Ascending aorta (tissue), 2 donors: ENCODE results near the gene VPS35L. TPM values are rescaled to one million over a fixed set of nuclear protein-coding genes. Genes with fewer than 3 reads are reported as not detected.

Source experiments
- DNase-seq, 2 donors: peaks; one replicate each; pipeline ENCODE4 v3.0.0-alpha.2; 2019; ENCODE audit warnings: low spot score in 2 of 2
- H3K27ac ChIP-seq, 2 donors: fragments of 200-600 bp; sonication (generic); one replicate each; pipeline ENCODE4 v1.5.1; 2016 to 2017; ENCODE audit warnings: mild to moderate bottlenecking in 1 of 2
- H3K27me3 ChIP-seq: fragments of 200-600 bp; sonication (generic); one replicate; pipeline ENCODE4 v1.5.1; 2017
- H3K36me3 ChIP-seq, 2 donors: fragments of 200-600 bp; sonication (generic); one replicate each; pipeline ENCODE4 v1.5.1; 2016
- H3K4me1 ChIP-seq, 2 donors: fragments of 200-600 bp; sonication (generic); one replicate each; pipeline ENCODE4 v1.5.1; 2016 to 2017; ENCODE audit warnings: mild to moderate bottlenecking in 1 of 2
- H3K4me3 ChIP-seq, 2 donors: fragments of 200-600 bp; sonication (generic); one replicate each; pipeline ENCODE4 v1.5.1; 2016 to 2017; ENCODE audit warnings: mild to moderate bottlenecking in 1 of 2
- H3K9me3 ChIP-seq, 2 donors: fragments of 200-600 bp; sonication (generic); one replicate each; pipeline ENCODE4 v1.5.1; 2016
- CTCF ChIP-seq, 3 experiments: fragments of 200-600 bp in 2 of 3; fragments of 450-650 bp in 1 of 3; sonication (generic) in 2 of 3; IDR thresholded peaks; one replicate each; pipeline ENCODE4 v1.5.1; 2016 to 2019; ENCODE audit warnings: antibody characterized with exemption in 3 of 3, mild to moderate bottlenecking in 1 of 3, moderate library complexity in 1 of 3
- intact Hi-C: fragments of 100-400 bp; cut with DNase I; formaldehyde crosslinking; loops from one replicate; pipeline ENCODE4 v1.15.1; 2023
- total RNA-seq: library from RNA; depleted of rRNA; stranded (reverse); fragments of >200 nt; gene quantifications from one replicate; pipeline ENCODE4 v1.1.0, GENCODE V29; 2016

VPS35L gene
- total RNA-seq, 1 donor from 2014 or later: 44.4 TPM

GRCh38 chr16:19607616-19608280, 52.2 kb downstream of the VPS35L start:
- no peak for DNase-seq
- Histone ChIP-seq H3K27me3 (no peaks in the 10 kb centered on the region), H3K4me1 (no peaks in the 10 kb centered on the region), H3K4me3 (no peak overlapping the region), H3K27ac (peak overlapping the region in 1 of 2 donors; percentile 50), H3K9me3 (no peaks in the 10 kb centered on the region), H3K36me3 (peaks cover 25 to 40% of the 10 kb centered on the region in 2 donors)
- intact Hi-C loops: loop anchor here (5.0 kb wide), 1 partner anchor 50 kb away; the partner anchor contains the start of gene VPS35L
- no peak for TF ChIP-seq CTCF (IDR thresholded peaks at IDR 0.05)

GRCh38 chr16:19609359-19609758, 53.9 kb downstream of the VPS35L start:
- no peaks in the 10 kb centered on the region for H3K27me3 ChIP-seq
- H3K27ac ChIP-seq: no peak overlapping the region
- DNase-seq: no peak
- H3K9me3 ChIP-seq: no peaks in the 10 kb centered on the region
- intact Hi-C loops: loop anchor here (5.0 kb wide), 1 partner anchor 52 kb away; the partner anchor contains the start of gene VPS35L
- H3K36me3 ChIP-seq: peaks cover 22 to 49% of the 10 kb centered on the region in 2 donors
- no peak overlapping the region for H3K4me3 ChIP-seq
- no peak for TF ChIP-seq CTCF (IDR thresholded peaks at IDR 0.05)
- H3K4me1 ChIP-seq: no peaks in the 10 kb centered on the region

- Histone ChIP-seq H3K36me3 (peaks cover 24 to 49% of the 10 kb centered on the region in 2 donors), H3K4me3 (no peak overlapping the region), H3K4me1 (no peaks in the 10 kb centered on the region), H3K9me3 (no peaks in the 10 kb centered on the region), H3K27ac (no peak overlapping the region), H3K27me3 (no peaks in the 10 kb centered on the region)
- no peak for TF ChIP-seq CTCF (IDR thresholded peaks at IDR 0.05)
- DNase-seq: no peak
- intact Hi-C loops: no loop called here
Observed at GRCh38 chr16:19610200-19610599, 54.7 kb downstream of the VPS35L start.

- DNase-seq: no peak
- intact Hi-C loops: no loop called here
- H3K4me3 ChIP-seq: no peak overlapping the region
- H3K27me3 ChIP-seq: no peaks in the 10 kb centered on the region
- no peak for TF ChIP-seq CTCF (IDR thresholded peaks at IDR 0.05)
- H3K4me1 ChIP-seq: no peaks in the 10 kb centered on the region
- H3K36me3 ChIP-seq: peaks cover 35 to 66% of the 10 kb centered on the region in 2 donors
- H3K9me3 ChIP-seq: no peaks in the 10 kb centered on the region
- H3K27ac ChIP-seq: no peak overlapping the region
Observed at GRCh38 chr16:19613834-19614233, 58.3 kb downstream of the VPS35L start.

- H3K4me1 ChIP-seq: no peaks in the 10 kb centered on the region
- DNase-seq: no peak
- intact Hi-C loops: no loop called here
- no peak for TF ChIP-seq CTCF (IDR thresholded peaks at IDR 0.05)
- H3K27ac ChIP-seq: no peak overlapping the region
- no peaks in the 10 kb centered on the region for H3K27me3 ChIP-seq
- peaks cover 23 to 42% of the 10 kb centered on the region in 2 donors for H3K36me3 ChIP-seq
- H3K9me3 ChIP-seq: no peaks in the 10 kb centered on the region
- H3K4me3 ChIP-seq: no peak overlapping the region
Observed at GRCh38 chr16:19616241-19616640, 60.7 kb downstream of the VPS35L start.
